NCI-H82 treated with DMSO at 0.1 percent for 48 hours (cell line): ENCODE data around the gene SNX10.

ENCODE experiments used
- DNase-seq: peaks from one replicate; lab custom pipeline; 2025; ENCODE audit not compliant: unreplicated experiment; lab: John Stamatoyannopoulos, UW

Gene SNX10

GRCh38 chr7:26332698-26333097 lies 41.0 kb downstream of the SNX10 start:
- DNase-seq, result no peak

GRCh38 chr7:26334166-26334859 lies 42.7 kb downstream of the SNX10 start:
- DNase-seq, result no peak

GRCh38 chr7:26337232-26337865 lies 45.7 kb downstream of the SNX10 start:
- no peak for DNase-seq

- DNase-seq, result no peak
Measured at GRCh38 chr7:26340476-26341018, 48.9 kb downstream of the SNX10 start.

- no peak for DNase-seq
Measured at GRCh38 chr7:26343320-26343832, 51.7 kb downstream of the SNX10 start.

- DNase-seq, result no peak
Measured at GRCh38 chr7:26343837-26344236, 52.2 kb downstream of the SNX10 start.

GRCh38 chr7:26345202-26345601 lies 53.5 kb downstream of the SNX10 start:
- DNase-seq, result no peak

GRCh38 chr7:26345837-26346236 lies 54.2 kb downstream of the SNX10 start:
- DNase-seq, result no peak

GRCh38 chr7:26346611-26347203 lies 55.0 kb downstream of the SNX10 start:
- DNase-seq, result no peak

GRCh38 chr7:26348234-26348851 lies 56.7 kb downstream of the SNX10 start:
- no peak for DNase-seq

GRCh38 chr7:26349005-26349915 lies 57.6 kb downstream of the SNX10 start:
- no peak for DNase-seq

GRCh38 chr7:26351171-26351570 lies 59.5 kb downstream of the SNX10 start:
- DNase-seq, result no peak

- DNase-seq, result peak; percentile 51
Measured at GRCh38 chr7:26356229-26356628, 64.6 kb downstream of the SNX10 start.

- no peak for DNase-seq
Measured at GRCh38 chr7:26356929-26357798, 65.5 kb downstream of the SNX10 start.

GRCh38 chr7:26357799-26358151 lies 66.1 kb downstream of the SNX10 start:
- DNase-seq, result no peak

- DNase-seq, result no peak
Measured at GRCh38 chr7:26360650-26361049, 69.0 kb downstream of the SNX10 start.

GRCh38 chr7:26361637-26362036 lies 70.0 kb downstream of the SNX10 start:
- DNase-seq, result no peak

- no peak for DNase-seq
Measured at GRCh38 chr7:26363465-26363864, 71.8 kb downstream of the SNX10 start.

- DNase-seq, result peak; percentile 77
Measured at GRCh38 chr7:26365077-26365900, 73.6 kb downstream of the SNX10 start.
